ENCODE results near the gene DSCAM.

The DSCAM gene

DNA sequence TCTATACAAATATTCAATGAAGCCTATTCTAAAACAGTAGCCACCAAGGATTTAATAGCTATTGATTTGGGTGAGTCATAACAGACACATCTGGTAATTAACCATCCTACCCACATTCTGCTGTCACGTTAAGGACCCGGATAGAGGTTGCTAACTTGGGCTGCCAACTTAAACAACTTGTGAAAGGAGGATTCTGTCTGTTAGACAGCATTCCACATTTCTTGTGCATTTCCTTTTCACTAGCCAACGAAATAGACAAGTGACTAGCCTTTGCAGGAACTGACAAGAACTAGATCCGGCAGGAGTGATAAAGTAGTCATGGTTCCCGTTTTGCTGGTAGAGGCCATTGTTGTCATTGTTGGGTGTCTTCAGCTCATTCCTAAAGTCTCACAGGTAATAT is 9.5 kb downstream of the DSCAM start:
- CTCF ChIA-PET = no interaction called here
- Histone ChIP-seq H3K27ac (ENCODE audit: insufficient read depth in 1 of 2, low read depth in 1 of 2, low read length in 2 of 2, poor library complexity in 1 of 2, severe bottlenecking in 2 of 2) (no peak overlapping the region), H3K36me3 (ENCODE audit: control insufficient read depth in 4 of 4, insufficient read depth in 4 of 4, low read length in 3 of 4) (no peaks in the 10 kb centered on the region), H3K27me3 (replicated peaks in 2 of 5; ENCODE audit: control insufficient read depth in 4 of 5, insufficient read depth in 5 of 5, low read length in 4 of 5) (peaks cover 0 to 53% (median 17%) of the 10 kb centered on the region in 5 experiments), H3K9me3 (ENCODE audit: control extremely low read depth in 1 of 5, control insufficient read depth in 4 of 5, insufficient read depth in 2 of 5, low read depth in 1 of 5, low read length in 4 of 5) (no peaks in the 10 kb centered on the region), H3K4me1 (ENCODE audit: control extremely low read depth in 1 of 4, control insufficient read depth in 4 of 4, insufficient read depth in 4 of 4, low read length in 3 of 4) (peaks cover 0 to 8% (median 3%) of the 10 kb centered on the region in 4 experiments), H3K4me3 (ENCODE audit: control insufficient read depth in 1 of 7, extremely low read depth in 1 of 7, insufficient read depth in 4 of 7, low read depth in 2 of 7, low read length in 6 of 7) (no peak overlapping the region)
- DNase-seq = no peak
- WGBS (ENCODE audit: insufficient coverage) = 78% methylated on average over 4 of the region's 5 CpGs
- POLR2A ChIA-PET = no interaction called here

- peaks cover 0 to 31% (median 4%) of the 10 kb centered on the region in 5 experiments for H3K27me3 ChIP-seq (replicated peaks in 2 of 5; ENCODE audit: control insufficient read depth in 4 of 5, insufficient read depth in 5 of 5, low read length in 4 of 5)
- DNase-seq = no peak
- H3K27ac ChIP-seq (ENCODE audit: insufficient read depth in 1 of 2, low read depth in 1 of 2, low read length in 2 of 2, poor library complexity in 1 of 2, severe bottlenecking in 2 of 2) = no peak overlapping the region
- H3K9me3 ChIP-seq (ENCODE audit: control extremely low read depth in 1 of 5, control insufficient read depth in 4 of 5, insufficient read depth in 2 of 5, low read depth in 1 of 5, low read length in 4 of 5) = no peaks in the 10 kb centered on the region
- no peak overlapping the region for H3K4me3 ChIP-seq (ENCODE audit: control insufficient read depth in 1 of 7, extremely low read depth in 1 of 7, insufficient read depth in 4 of 7, low read depth in 2 of 7, low read length in 6 of 7)
- WGBS (ENCODE audit: insufficient coverage) = no CpG with 5 or more reads among the region's 2 CpGs
- no peaks in the 10 kb centered on the region for H3K36me3 ChIP-seq (ENCODE audit: control insufficient read depth in 4 of 4, insufficient read depth in 4 of 4, low read length in 3 of 4)
- POLR2A ChIA-PET = no interaction called here
- CTCF ChIA-PET = no interaction called here
- no peaks in the 10 kb centered on the region for H3K4me1 ChIP-seq (ENCODE audit: control extremely low read depth in 1 of 4, control insufficient read depth in 4 of 4, insufficient read depth in 4 of 4, low read length in 3 of 4)
Measured at GRCh38 chr21:40835184-40835694, 11.7 kb downstream of the DSCAM start.

DNA sequence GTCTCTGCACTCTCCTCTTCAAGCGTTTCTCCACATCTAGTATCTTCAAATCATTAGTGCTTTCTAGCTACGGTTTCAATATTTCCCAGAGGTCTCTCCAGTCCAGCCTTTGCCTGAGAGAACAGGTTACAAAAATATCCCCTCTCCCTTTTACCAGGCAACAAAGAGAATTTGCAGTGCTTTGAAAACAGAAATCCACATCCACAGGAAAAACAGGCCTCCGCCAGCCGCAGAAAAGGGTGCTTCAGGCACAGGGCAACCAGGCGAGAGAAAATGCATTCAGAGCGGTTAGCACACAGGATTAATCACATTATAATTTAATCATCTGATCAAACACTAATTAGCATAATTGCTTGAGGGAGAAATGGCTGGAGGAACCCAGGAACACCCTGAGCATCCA is 13.8 kb downstream of the DSCAM start:
- Histone ChIP-seq H3K27me3 (replicated peaks in 2 of 5; ENCODE audit: control insufficient read depth in 4 of 5, insufficient read depth in 5 of 5, low read length in 4 of 5) (peaks cover 0 to 16% (median 0%) of the 10 kb centered on the region in 5 experiments), H3K27ac (ENCODE audit: insufficient read depth in 1 of 2, low read depth in 1 of 2, low read length in 2 of 2, poor library complexity in 1 of 2, severe bottlenecking in 2 of 2) (no peak overlapping the region), H3K36me3 (ENCODE audit: control insufficient read depth in 4 of 4, insufficient read depth in 4 of 4, low read length in 3 of 4) (no peaks in the 10 kb centered on the region), H3K9me3 (ENCODE audit: control extremely low read depth in 1 of 5, control insufficient read depth in 4 of 5, insufficient read depth in 2 of 5, low read depth in 1 of 5, low read length in 4 of 5) (no peaks in the 10 kb centered on the region), H3K4me1 (ENCODE audit: control extremely low read depth in 1 of 4, control insufficient read depth in 4 of 4, insufficient read depth in 4 of 4, low read length in 3 of 4) (no peaks in the 10 kb centered on the region), H3K4me3 (ENCODE audit: control insufficient read depth in 1 of 7, extremely low read depth in 1 of 7, insufficient read depth in 4 of 7, low read depth in 2 of 7, low read length in 6 of 7) (no peak overlapping the region)
- POLR2A ChIA-PET = no interaction called here
- no peak for DNase-seq
- CTCF ChIA-PET = no interaction called here
- WGBS (ENCODE audit: insufficient coverage) = 100% methylated on average over 1 of the region's 6 CpGs

- H3K27ac ChIP-seq (ENCODE audit: insufficient read depth in 1 of 2, low read depth in 1 of 2, low read length in 2 of 2, poor library complexity in 1 of 2, severe bottlenecking in 2 of 2) = no peak overlapping the region
- H3K9me3 ChIP-seq (ENCODE audit: control extremely low read depth in 1 of 5, control insufficient read depth in 4 of 5, insufficient read depth in 2 of 5, low read depth in 1 of 5, low read length in 4 of 5) = no peaks in the 10 kb centered on the region
- ChIA-PET CTCF (no interaction called here), POLR2A (no interaction called here)
- H3K4me3 ChIP-seq (ENCODE audit: control insufficient read depth in 1 of 7, extremely low read depth in 1 of 7, insufficient read depth in 4 of 7, low read depth in 2 of 7, low read length in 6 of 7) = no peak overlapping the region
- H3K27me3 ChIP-seq (replicated peaks in 2 of 5; ENCODE audit: control insufficient read depth in 4 of 5, insufficient read depth in 5 of 5, low read length in 4 of 5) = peaks cover 0 to 9% (median 0%) of the 10 kb centered on the region in 5 experiments
- 100% methylated on average over 1 of the region's 6 CpGs for WGBS (ENCODE audit: insufficient coverage)
- H3K4me1 ChIP-seq (ENCODE audit: control extremely low read depth in 1 of 4, control insufficient read depth in 4 of 4, insufficient read depth in 4 of 4, low read length in 3 of 4) = no peaks in the 10 kb centered on the region
- H3K36me3 ChIP-seq (ENCODE audit: control insufficient read depth in 4 of 4, insufficient read depth in 4 of 4, low read length in 3 of 4) = no peaks in the 10 kb centered on the region
- DNase-seq = no peak
Measured at GRCh38 chr21:40832316-40832715, 14.6 kb downstream of the DSCAM start.

GRCh38 chr21:40830836-40831235 is 16.1 kb downstream of the DSCAM start:
- ChIA-PET POLR2A (no interaction called here), CTCF (no interaction called here)
- DNase-seq = no peak

DNA sequence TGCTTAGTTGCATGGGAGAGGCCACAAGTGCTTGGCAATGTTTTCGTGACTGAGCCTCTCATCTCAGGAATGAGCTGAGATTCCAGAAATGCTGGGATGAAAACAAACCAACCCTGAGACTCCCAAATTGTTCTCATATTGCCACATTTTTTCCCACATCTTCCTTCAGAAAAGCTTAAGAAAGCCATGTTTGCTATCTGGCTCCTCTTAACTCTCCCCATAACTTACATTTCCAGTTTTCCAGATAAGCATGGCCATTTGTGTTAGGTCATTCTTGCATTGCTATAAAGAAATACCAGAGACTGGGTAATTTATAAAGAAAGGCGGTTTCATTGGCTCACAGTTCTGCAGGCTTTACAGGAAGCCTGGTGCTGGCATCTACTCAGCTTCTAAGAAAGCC is 17.2 kb downstream of the DSCAM start:
- Histone ChIP-seq H3K27me3 (replicated peaks in 2 of 5; ENCODE audit: control insufficient read depth in 4 of 5, insufficient read depth in 5 of 5, low read length in 4 of 5) (peaks cover 0 to 1% (median 0%) of the 10 kb centered on the region in 5 experiments), H3K27ac (ENCODE audit: insufficient read depth in 1 of 2, low read depth in 1 of 2, low read length in 2 of 2, poor library complexity in 1 of 2, severe bottlenecking in 2 of 2) (no peak overlapping the region), H3K9me3 (ENCODE audit: control extremely low read depth in 1 of 5, control insufficient read depth in 4 of 5, insufficient read depth in 2 of 5, low read depth in 1 of 5, low read length in 4 of 5) (no peaks in the 10 kb centered on the region), H3K4me3 (ENCODE audit: control insufficient read depth in 1 of 7, extremely low read depth in 1 of 7, insufficient read depth in 4 of 7, low read depth in 2 of 7, low read length in 6 of 7) (no peak overlapping the region), H3K4me1 (ENCODE audit: control extremely low read depth in 1 of 4, control insufficient read depth in 4 of 4, insufficient read depth in 4 of 4, low read length in 3 of 4) (no peaks in the 10 kb centered on the region), H3K36me3 (ENCODE audit: control insufficient read depth in 4 of 4, insufficient read depth in 4 of 4, low read length in 3 of 4) (no peaks in the 10 kb centered on the region)
- DNase-seq = no peak
- WGBS (ENCODE audit: insufficient coverage) = 100% methylated on average over 1 of the region's 2 CpGs
- CTCF ChIA-PET = no interaction called here
- POLR2A ChIA-PET = no interaction called here

More at GRCh38 chr21:40830836-40831235, 16.1 kb downstream of the DSCAM start:
- H3K9me3 ChIP-seq (ENCODE audit: control extremely low read depth in 1 of 5, control insufficient read depth in 4 of 5, insufficient read depth in 2 of 5, low read depth in 1 of 5, low read length in 4 of 5) = no peaks in the 10 kb centered on the region
- no peaks in the 10 kb centered on the region for H3K36me3 ChIP-seq (ENCODE audit: control insufficient read depth in 4 of 4, insufficient read depth in 4 of 4, low read length in 3 of 4)
- H3K27ac ChIP-seq (ENCODE audit: insufficient read depth in 1 of 2, low read depth in 1 of 2, low read length in 2 of 2, poor library complexity in 1 of 2, severe bottlenecking in 2 of 2) = no peak overlapping the region
- no peak overlapping the region for H3K4me3 ChIP-seq (ENCODE audit: control insufficient read depth in 1 of 7, extremely low read depth in 1 of 7, insufficient read depth in 4 of 7, low read depth in 2 of 7, low read length in 6 of 7)
- H3K4me1 ChIP-seq (ENCODE audit: control extremely low read depth in 1 of 4, control insufficient read depth in 4 of 4, insufficient read depth in 4 of 4, low read length in 3 of 4) = no peaks in the 10 kb centered on the region
- WGBS (ENCODE audit: insufficient coverage) = 100% methylated on average over 4 of the region's 4 CpGs
- peaks cover 0 to 2% (median 0%) of the 10 kb centered on the region in 5 experiments for H3K27me3 ChIP-seq (replicated peaks in 2 of 5; ENCODE audit: control insufficient read depth in 4 of 5, insufficient read depth in 5 of 5, low read length in 4 of 5)

- CTCF ChIA-PET = no interaction called here
- 96% methylated on average over 5 of the region's 5 CpGs for WGBS (ENCODE audit: insufficient coverage)
Measured at GRCh38 chr21:40829308-40829707, 17.6 kb downstream of the DSCAM start.

More at GRCh38 chr21:40829308-40829707, 17.6 kb downstream of the DSCAM start:
- Histone ChIP-seq H3K27ac (ENCODE audit: insufficient read depth in 1 of 2, low read depth in 1 of 2, low read length in 2 of 2, poor library complexity in 1 of 2, severe bottlenecking in 2 of 2) (no peak overlapping the region), H3K4me3 (ENCODE audit: control insufficient read depth in 1 of 7, extremely low read depth in 1 of 7, insufficient read depth in 4 of 7, low read depth in 2 of 7, low read length in 6 of 7) (no peak overlapping the region), H3K36me3 (ENCODE audit: control insufficient read depth in 4 of 4, insufficient read depth in 4 of 4, low read length in 3 of 4) (no peaks in the 10 kb centered on the region), H3K4me1 (ENCODE audit: control extremely low read depth in 1 of 4, control insufficient read depth in 4 of 4, insufficient read depth in 4 of 4, low read length in 3 of 4) (no peaks in the 10 kb centered on the region), H3K9me3 (ENCODE audit: control extremely low read depth in 1 of 5, control insufficient read depth in 4 of 5, insufficient read depth in 2 of 5, low read depth in 1 of 5, low read length in 4 of 5) (no peaks in the 10 kb centered on the region), H3K27me3 (replicated peaks in 2 of 5; ENCODE audit: control insufficient read depth in 4 of 5, insufficient read depth in 5 of 5, low read length in 4 of 5) (no peaks in the 10 kb centered on the region)
- DNase-seq = no peak
- POLR2A ChIA-PET = no interaction called here

Measured in common myeloid progenitor, CD34-positive (primary cell).